HUES6 (cell line): ENCODE results near the gene PSENEN.

Experiments
- H3K27ac ChIP-seq: 2 replicates; pipeline ENCODE4 v1.7.0; 2013; ENCODE audit warnings: low read depth, mild to moderate bottlenecking, low read length, inconsistent platforms
- H3K27me3 ChIP-seq: 2 replicates; pipeline ENCODE4 v1.6.1; 2013; ENCODE audit warnings: low read length; ENCODE audit not compliant: control insufficient read depth, insufficient read depth
- H3K36me3 ChIP-seq: 2 replicates; pipeline ENCODE4 v1.6.1; 2013; ENCODE audit warnings: low read length; ENCODE audit not compliant: control insufficient read depth, insufficient read depth
- H3K4me1 ChIP-seq: 2 replicates; pipeline ENCODE4 v1.6.1; 2013; ENCODE audit warnings: low read length; ENCODE audit not compliant: control insufficient read depth, insufficient read depth
- H3K4me3 ChIP-seq: 2 replicates; pipeline ENCODE4 v1.5.1; 2013; ENCODE audit warnings: low read depth, low read length
- H3K9ac ChIP-seq: one replicate; pipeline ENCODE4 v1.6.1; 2013; ENCODE audit warnings: mild to moderate bottlenecking, low read length
- H3K9me3 ChIP-seq: 2 replicates; pipeline ENCODE4 v1.6.1; 2013; ENCODE audit warnings: low read depth, low read length; ENCODE audit not compliant: control insufficient read depth, insufficient read depth

PSENEN gene

DNA sequence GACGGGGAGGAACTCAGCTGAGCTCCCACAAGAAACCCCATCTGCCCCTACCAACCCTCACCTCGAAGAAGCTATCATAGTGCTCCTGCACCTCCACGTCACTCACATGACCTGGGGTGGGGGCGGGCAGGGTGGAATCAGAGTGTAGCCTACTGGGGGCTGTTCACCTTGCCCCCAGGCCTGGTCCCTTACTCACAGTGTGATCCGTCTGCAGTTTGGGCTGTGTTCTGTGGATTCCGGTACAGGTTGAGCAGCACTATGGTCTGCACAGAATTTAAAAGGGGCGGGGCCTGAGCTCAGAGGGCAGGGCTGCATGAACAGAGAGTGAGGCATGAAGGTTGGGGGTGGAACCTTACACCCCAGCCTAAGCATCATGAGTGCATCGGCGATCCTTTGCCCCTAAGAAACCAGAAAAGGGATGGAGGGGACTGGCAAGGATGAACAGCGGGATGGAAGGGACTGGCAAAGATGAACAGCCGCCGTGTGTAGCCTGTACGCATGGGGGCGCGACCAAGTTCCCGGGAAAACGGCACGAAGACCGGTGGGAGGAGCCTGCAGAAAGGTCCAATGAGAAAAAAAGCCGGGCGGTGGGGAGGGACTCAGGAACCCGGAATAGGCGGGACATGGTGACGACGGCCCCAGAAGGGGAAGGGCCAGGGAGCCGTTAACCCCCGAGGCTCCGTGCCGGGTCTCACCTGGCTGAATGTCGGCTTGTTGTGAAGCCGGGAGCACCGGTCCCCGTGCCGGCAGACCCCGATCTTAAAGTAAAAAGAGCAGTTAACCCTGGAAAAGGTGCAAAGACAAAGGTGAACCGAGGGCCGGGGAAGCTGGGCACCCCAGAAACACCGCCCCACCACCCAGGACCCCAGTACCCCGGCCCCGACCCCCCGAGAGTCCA lies 772 bp upstream of the PSENEN start:
- Histone ChIP-seq H3K36me3 (no peaks in the 10 kb centered on the region), H3K9me3 (no peaks in the 10 kb centered on the region), H3K4me3 (peak overlapping the region; percentile 93), H3K27ac (peak overlapping the region; percentile 97), H3K4me1 (peaks cover 14% of the 10 kb centered on the region), H3K9ac (peak overlapping the region; percentile 73), H3K27me3 (no peaks in the 10 kb centered on the region)

DNA sequence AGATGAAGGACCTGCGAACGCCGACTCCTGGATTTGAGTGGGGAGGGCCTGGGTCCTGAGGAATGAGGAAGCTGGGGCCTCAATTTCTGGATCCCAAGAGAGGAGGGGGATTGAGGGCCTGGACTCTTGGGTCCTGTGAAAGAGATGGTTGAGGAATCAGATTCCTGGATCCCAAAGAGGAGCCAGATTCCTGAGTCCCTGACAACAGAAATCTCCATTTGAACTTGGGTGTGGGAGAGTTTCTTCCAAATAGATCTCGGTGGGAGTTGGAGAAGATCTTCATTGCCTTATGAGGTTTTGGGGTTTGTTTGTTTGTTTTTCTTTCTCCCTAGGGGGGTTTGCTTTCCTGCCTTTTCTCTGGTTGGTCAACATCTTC lies 624 bp downstream of the PSENEN start:
- peaks cover 14% of the 10 kb centered on the region for H3K4me1 ChIP-seq

GRCh38 chr19:35746531-35746930 lies 1.1 kb downstream of the PSENEN start:
- H3K27ac ChIP-seq, result no peak overlapping the region
- peaks cover 14% of the 10 kb centered on the region for H3K4me1 ChIP-seq
- H3K27me3 ChIP-seq, result no peaks in the 10 kb centered on the region
- H3K36me3 ChIP-seq, result no peaks in the 10 kb centered on the region
- H3K4me3 ChIP-seq, result peak overlapping the region; percentile 93
- H3K9ac ChIP-seq, result peak overlapping the region; percentile 76
- H3K9me3 ChIP-seq, result no peaks in the 10 kb centered on the region

More for the DNA sequence above, 624 bp downstream of the PSENEN start:
- H3K36me3 ChIP-seq, result no peaks in the 10 kb centered on the region
- H3K4me3 ChIP-seq, result peak overlapping the region; percentile 93
- H3K27me3 ChIP-seq, result no peaks in the 10 kb centered on the region
- H3K9me3 ChIP-seq, result no peaks in the 10 kb centered on the region
- 0 out of 2 replicates have a peak overlapping the region, but pooled peaks have one; percentile 2 for H3K27ac ChIP-seq
- peak overlapping the region; percentile 76 for H3K9ac ChIP-seq

- Histone ChIP-seq H3K9me3 (no peaks in the 10 kb centered on the region), H3K4me1 (peaks cover 14% of the 10 kb centered on the region), H3K4me3 (peak within 1 kb of the TSS; percentile 88), H3K36me3 (0 out of 2 replicates have a peak, but pooled peaks cover 8% of the 10 kb centered on the region), H3K27me3 (no peaks in the 10 kb centered on the region), H3K9ac (peak within 1 kb of the TSS; percentile 66), H3K27ac (no peak within 1 kb of the TSS)
Observed at GRCh38 chr19:35748106-35749020, 2.9 kb downstream of the PSENEN start, which contains the start of gene LIN37. Gene LIN37 (plus strand): TSS chr19:35748576. CDS start chr19:35748725, 149 bp downstream.

- no peak overlapping the region for H3K9ac ChIP-seq
- no peaks in the 10 kb centered on the region for H3K9me3 ChIP-seq
Observed at GRCh38 chr19:35750167-35750566, 4.7 kb downstream of the PSENEN start.

GRCh38 chr19:35751839-35752745 lies 6.6 kb downstream of the PSENEN start:
- Histone ChIP-seq H3K4me1 (peaks cover 11% of the 10 kb centered on the region), H3K27me3 (peaks cover 11% of the 10 kb centered on the region; the same call in 1 of the 2 replicates), H3K9me3 (no peaks in the 10 kb centered on the region), H3K27ac (no peak overlapping the region), H3K9ac (no peak overlapping the region), H3K4me3 (no peak overlapping the region), H3K36me3 (peaks cover 14% of the 10 kb centered on the region; the same call in 1 of the 2 replicates)

More at GRCh38 chr19:35750167-35750566, 4.7 kb downstream of the PSENEN start:
- Histone ChIP-seq H3K4me1 (0 out of 2 replicates have a peak, but pooled peaks cover 8% of the 10 kb centered on the region), H3K4me3 (no peak overlapping the region), H3K27ac (no peak overlapping the region), H3K27me3 (peaks cover 2% of the 10 kb centered on the region; the same call in 1 of the 2 replicates), H3K36me3 (peaks cover 14% of the 10 kb centered on the region; the same call in 1 of the 2 replicates)

DNA sequence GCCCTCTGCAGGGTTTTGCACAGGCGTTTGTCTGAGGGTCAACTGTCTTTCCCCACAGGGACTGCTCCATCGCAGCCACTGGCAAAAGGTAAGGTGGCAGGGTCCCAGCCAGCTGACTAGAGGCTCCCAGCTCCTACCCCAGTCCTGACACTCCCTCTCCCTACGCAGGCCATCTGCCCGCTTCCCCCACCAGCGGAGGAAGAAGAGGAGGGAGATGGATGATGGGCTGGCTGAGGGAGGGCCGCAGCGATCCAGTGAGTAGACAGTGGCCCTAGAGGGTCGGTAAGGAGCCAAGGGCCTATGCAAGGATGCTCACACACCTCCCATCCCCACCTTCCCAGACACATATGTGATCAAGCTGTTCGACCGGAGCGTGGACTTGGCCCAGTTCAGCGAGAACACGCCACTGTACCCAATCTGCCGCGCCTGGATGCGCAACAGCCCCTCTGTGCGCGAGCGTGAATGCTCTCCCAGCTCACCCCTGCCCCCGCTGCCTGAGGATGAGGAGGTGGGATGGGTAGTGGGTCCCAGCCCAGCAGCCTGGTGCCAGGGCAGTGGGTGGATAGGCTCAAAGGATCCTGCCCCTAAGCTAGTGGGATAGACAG lies 7.4 kb downstream of the PSENEN start:
- Histone ChIP-seq H3K4me3 (no peak overlapping the region), H3K9ac (no peak overlapping the region), H3K9me3 (no peaks in the 10 kb centered on the region), H3K27me3 (peaks cover 11% of the 10 kb centered on the region; the same call in 1 of the 2 replicates), H3K27ac (no peak overlapping the region), H3K36me3 (peaks cover 14% of the 10 kb centered on the region; the same call in 1 of the 2 replicates), H3K4me1 (peaks cover 13% of the 10 kb centered on the region)

- peaks cover 13% of the 10 kb centered on the region for H3K4me1 ChIP-seq
- no peaks in the 10 kb centered on the region for H3K9me3 ChIP-seq
- H3K27me3 ChIP-seq, result peaks cover 11% of the 10 kb centered on the region; the same call in 1 of the 2 replicates
- peaks cover 14% of the 10 kb centered on the region; the same call in 1 of the 2 replicates for H3K36me3 ChIP-seq
- no peak overlapping the region for H3K27ac ChIP-seq
- no peak overlapping the region for H3K4me3 ChIP-seq
- no peak overlapping the region for H3K9ac ChIP-seq
Observed at GRCh38 chr19:35753634-35754369, 8.4 kb downstream of the PSENEN start.

- H3K4me3 ChIP-seq, result no peak overlapping the region
- no peak overlapping the region for H3K9ac ChIP-seq
- no peaks in the 10 kb centered on the region for H3K9me3 ChIP-seq
- peaks cover 11% of the 10 kb centered on the region; the same call in 1 of the 2 replicates for H3K27me3 ChIP-seq
- H3K36me3 ChIP-seq, result peaks cover 14% of the 10 kb centered on the region; the same call in 1 of the 2 replicates
- H3K27ac ChIP-seq, result no peak overlapping the region
- H3K4me1 ChIP-seq, result peaks cover 11% of the 10 kb centered on the region
Observed at GRCh38 chr19:35754370-35755130, 9.1 kb downstream of the PSENEN start.
